Adrenal gland (tissue), 12 donors: ENCODE measurements around the gene LRPPRC. TPM values are rescaled to one million over a fixed set of nuclear protein-coding genes. Genes with fewer than 3 reads are reported as not detected.

Experiments used
- DNase-seq, 7 donors: peaks; one replicate each; pipeline ENCODE4 v3.0.0-alpha.2; 2019 to 2020
- H3K27ac ChIP-seq, 5 donors: fragments of 200-600 bp; sonication (generic) in 4 of 5; 1 replicate in 3 of 5; 2 replicates in 2 of 5; pipeline versions ENCODE4 v1.5.1 to v1.8.0; 2016 to 2020; ENCODE audit warnings: mild to moderate bottlenecking in 1 of 5
- H3K27me3 ChIP-seq: fragments of 200-600 bp; 2 replicates; pipeline ENCODE4 v1.8.0; 2021
- H3K36me3 ChIP-seq, 2 donors: fragments of 200-600 bp; replicated peaks in 1 of 2; 1 replicate in 1 of 2; 2 replicates in 1 of 2; pipeline versions ENCODE4 v1.5.1 to v1.8.0; 2018 to 2022
- H3K4me1 ChIP-seq, 2 donors: fragments of 200-600 bp; replicated peaks in 1 of 2; 1 replicate in 1 of 2; 2 replicates in 1 of 2; pipeline versions ENCODE4 v1.5.1 to v1.8.0; 2018 to 2021
- H3K4me3 ChIP-seq, 4 donors: fragments of 200-600 bp; sonication (generic) in 3 of 4; one replicate each; pipeline ENCODE4 v1.5.1; 2016 to 2018
- H3K9me3 ChIP-seq, 3 donors: fragments of 200-600 bp; sonication (generic) in 1 of 3; replicated peaks in 1 of 3; 1 replicate in 2 of 3; 2 replicates in 1 of 3; pipeline versions ENCODE4 v1.5.1 to v1.8.0; 2016 to 2021
- CTCF ChIP-seq, 6 experiments: fragments of 450-650 bp in 4 of 6; fragments of 200-600 bp in 2 of 6; sonication (generic) in 1 of 6; IDR thresholded peaks; 1 replicate in 5 of 6; 2 replicates in 1 of 6; pipeline versions ENCODE4 v1.5.1 to v1.8.0; 2016 to 2021; ENCODE audit warnings: antibody characterized with exemption in 6 of 6, mild to moderate bottlenecking in 2 of 6, moderate library complexity in 1 of 6
- POLR2A ChIP-seq, 2 donors: fragments of 450-650 bp; IDR thresholded peaks; one replicate each; pipeline ENCODE4 v1.6.1; 2017; ENCODE audit warnings: antibody characterized with exemption in 2 of 2, mild to moderate bottlenecking in 2 of 2, moderate library complexity in 1 of 2
- WGBS, 4 donors: extraction: QIAGEN DNeasy Blood & Tissue Kit in 2 of 4; methylation state at CpG; one replicate each; pipeline versions ENCODE4 v1.1.5 to v1.1.7; 2013 to 2017; 5-methylcytosine and 5-hydroxymethylcytosine counted together
- intact Hi-C, 2 donors: fragments of 100-400 bp; cut with DNase I; formaldehyde crosslinking; loops; one replicate each; pipeline versions ENCODE4 v1.14.1 to v1.15.0; 2022 to 2023
- polyA plus RNA-seq, 3 donors: library from polyadenylated mRNA; stranded (reverse); fragments of 200-250 nt in 2 of 3; fragments of 350-450 nt in 1 of 3; fragmentation: Illumina TruSeq in 1 of 3; extraction: RNeasy Lipid Tissue Mini Kit (QIAGEN cat#74804) in 1 of 3; gene quantifications; one replicate each; pipeline ENCODE4 v1.2.3, GENCODE V29; 2013 to 2014
- total RNA-seq, 9 donors: library from RNA; depleted of rRNA in 4 of 9; stranded (reverse); fragments of >200 nt in 4 of 9; fragments of 120-200 nt in 1 of 9; fragmentation: NEBNext Ultra II Directional in 1 of 9; extraction: Animal tissue kit (Norgen Biotek cat#: 25700) in 1 of 9; gene quantifications; one replicate each; pipeline versions ENCODE4 v1.1.0 to v1.2.4, GENCODE V29; 2013 to 2023
- donor health status: healthy with polysubstance abuse.
- donor health status: Bipolar disorder and iron deficiency.
- donor health status: DM: yes; HTN: yes; CAD: no.
- donor health status: DM: no; HTN: no; CAD: no.
- donor health status: DM: no; HTN: no; CAD: no.
- donor health status: DM: yes; HTN: yes; CAD: no.

LRPPRC gene
- total and polyA plus RNA-seq, 12 donors = 18.3 to 113 (median 71.7) TPM

GRCh38 chr2:43877782-43878464 is 117.9 kb downstream of the LRPPRC start:
- no peaks in the 10 kb centered on the region for H3K9me3 ChIP-seq
- H3K4me1 ChIP-seq = no peaks in the 10 kb centered on the region
- intact Hi-C loops = no loop called here
- no peak overlapping the region for H3K27ac ChIP-seq
- 28 to 43% (median 33%) methylated on average over 14 to 16 of the region's 16 CpGs for WGBS, 4 donors
- DNase-seq = peak; percentile 53 to 86 (median 74)
- TF ChIP-seq POLR2A (IDR thresholded peaks at IDR 0.05) (no peak), CTCF (IDR thresholded peaks at IDR 0.05) (peak; percentile 82 to 97 (median 88))
- no peak overlapping the region for H3K4me3 ChIP-seq
- no peaks in the 10 kb centered on the region for H3K36me3 ChIP-seq
- H3K27me3 ChIP-seq = no peaks in the 10 kb centered on the region

DNA sequence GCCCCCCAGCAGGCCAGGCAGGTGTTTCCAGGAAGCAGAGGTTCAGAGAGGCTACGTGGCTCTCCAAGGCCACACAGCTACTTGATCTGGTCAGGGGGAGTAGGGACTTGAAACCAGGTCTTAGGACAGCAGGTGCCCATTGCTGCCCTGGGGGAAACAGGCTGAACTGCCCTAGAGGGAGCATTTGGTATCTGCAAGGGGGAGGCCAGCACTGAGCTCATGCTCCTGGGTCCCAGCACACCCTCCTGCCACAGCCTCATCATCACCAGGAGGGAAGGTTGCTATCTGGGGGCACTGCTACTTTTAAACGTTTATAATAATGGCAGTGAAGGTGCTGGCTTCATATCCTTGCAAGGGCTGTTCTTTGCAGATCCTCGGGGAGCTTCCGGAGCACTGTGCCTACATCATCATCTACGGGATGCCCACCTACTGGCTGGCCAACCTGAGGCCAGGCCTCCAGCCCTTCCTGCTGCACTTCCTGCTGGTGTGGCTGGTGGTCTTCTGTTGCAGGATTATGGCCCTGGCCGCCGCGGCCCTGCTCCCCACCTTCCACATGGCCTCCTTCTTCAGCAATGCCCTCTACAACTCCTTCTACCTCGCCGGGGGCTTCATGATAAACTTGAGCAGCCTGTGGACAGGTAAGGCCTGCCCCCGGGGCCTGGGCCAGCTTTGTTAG is 120.9 kb downstream of the LRPPRC start:
- WGBS, 4 donors = 79 to 84% (median 82%) methylated on average over 9 to 11 of the region's 11 CpGs

DNA sequence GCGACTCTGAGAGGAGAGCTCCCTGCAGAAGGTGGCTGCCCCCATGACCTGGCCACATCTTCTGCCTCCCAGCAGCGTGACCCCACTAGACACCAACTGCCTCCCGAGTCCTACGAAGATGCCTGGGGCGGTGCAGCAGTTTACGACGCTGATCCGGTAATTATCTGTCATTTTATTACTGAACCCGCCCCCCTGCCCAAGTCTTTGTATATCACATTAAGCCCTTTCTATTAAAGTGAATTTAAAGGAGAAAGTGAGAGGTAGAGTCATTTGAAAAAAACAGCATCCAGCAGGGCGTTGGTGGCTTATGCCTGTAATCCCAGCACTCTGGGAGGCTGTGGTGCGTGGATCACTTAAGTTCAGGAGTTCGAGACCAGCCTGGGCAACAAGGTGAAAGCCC is 123.6 kb downstream of the LRPPRC start:
- peaks cover 5% of the 10 kb centered on the region for H3K27me3 ChIP-seq
- TF ChIP-seq CTCF (IDR thresholded peaks at IDR 0.05) = no peak
- no peak for TF ChIP-seq POLR2A (IDR thresholded peaks at IDR 0.05)
- DNase-seq = no peak
- WGBS, 4 donors = 74 to 84% (median 77%) methylated on average over 11 to 12 of the region's 12 CpGs
- intact Hi-C loops = no loop called here
- no peaks in the 10 kb centered on the region for H3K4me1 ChIP-seq
- H3K27ac ChIP-seq = no peak overlapping the region
- H3K36me3 ChIP-seq = no peaks in the 10 kb centered on the region
- H3K9me3 ChIP-seq = no peaks in the 10 kb centered on the region
- no peak overlapping the region for H3K4me3 ChIP-seq

More for the DNA sequence above, 120.9 kb downstream of the LRPPRC start:
- Histone ChIP-seq H3K36me3 (no peaks in the 10 kb centered on the region), H3K4me3 (no peak overlapping the region), H3K9me3 (no peaks in the 10 kb centered on the region), H3K4me1 (no peaks in the 10 kb centered on the region), H3K27me3 (peaks cover 5% of the 10 kb centered on the region), H3K27ac (no peak overlapping the region)
- intact Hi-C loops = no loop called here
- TF ChIP-seq CTCF (IDR thresholded peaks at IDR 0.05) (no peak), POLR2A (IDR thresholded peaks at IDR 0.05) (no peak)
- DNase-seq = no peak

GRCh38 chr2:43855292-43855691 is 140.5 kb downstream of the LRPPRC start:
- no peak overlapping the region for H3K27ac ChIP-seq
- H3K27me3 ChIP-seq = peaks cover 20% of the 10 kb centered on the region
- H3K4me3 ChIP-seq = no peak overlapping the region
- no peaks in the 10 kb centered on the region for H3K36me3 ChIP-seq
- no peaks in the 10 kb centered on the region for H3K9me3 ChIP-seq
- no peak for DNase-seq
- 76 to 85% (median 83%) methylated on average over 2 of the region's 2 CpGs for WGBS, 4 donors
- intact Hi-C loops = no loop called here
- H3K4me1 ChIP-seq = no peaks in the 10 kb centered on the region
- TF ChIP-seq POLR2A (IDR thresholded peaks at IDR 0.05) (no peak), CTCF (IDR thresholded peaks at IDR 0.05) (no peak)
